ENCODE results near the gene NRXN3.

GRCh38 chr14:79734151-79734550 is 1564.0 kb downstream of the NRXN3 start:
- TF ChIP-seq CTCF (IDR thresholded peaks at IDR 0.05; ENCODE audit: low read depth, low read length, missing input control) (no peak), REST (IDR thresholded peaks at IDR 0.05) (no peak), TAF1 (conservative IDR thresholded peaks at IDR 0.05) (no peak), YY1 (IDR thresholded peaks at IDR 0.05) (no peak), RAD21 (IDR thresholded peaks at IDR 0.05) (no peak), JUND (IDR thresholded peaks at IDR 0.05) (no peak)
